Uterus (tissue), 4 donors: ENCODE results near the gene PTGES2. TPM values are rescaled to one million over a fixed set of nuclear protein-coding genes. Genes with fewer than 3 reads are reported as not detected.
A peak's percentile ranks its signal among the peaks of the same experiment; 100 is the strongest.

Experiments
- DNase-seq, 2 donors: peaks; one replicate each; pipeline ENCODE4 v3.0.0-alpha.2; 2019 to 2020
- H3K27ac ChIP-seq, 2 donors: fragments of 200-600 bp; sonication (generic); 1 replicate in 1 of 2; 2 replicates in 1 of 2; pipeline ENCODE4 v1.5.1; 2016 to 2018
- H3K27me3 ChIP-seq, 2 donors: fragments of 200-600 bp; sonication (generic); one replicate each; pipeline ENCODE4 v1.5.1; 2018 to 2019; ENCODE audit warnings: control low read depth in 1 of 2
- H3K36me3 ChIP-seq, 2 donors: fragments of 200-600 bp; sonication (generic); one replicate each; pipeline ENCODE4 v1.5.1; 2019; ENCODE audit warnings: control low read depth in 1 of 2
- H3K4me1 ChIP-seq, 2 donors: fragments of 200-600 bp; sonication (generic); one replicate each; pipeline ENCODE4 v1.5.1; 2018 to 2019; ENCODE audit warnings: control low read depth in 1 of 2
- H3K4me3 ChIP-seq, 2 donors: fragments of 200-600 bp; sonication (generic); 1 replicate in 1 of 2; 2 replicates in 1 of 2; pipeline ENCODE4 v1.5.1; 2018 to 2019; ENCODE audit warnings: mild to moderate bottlenecking in 1 of 2
- H3K9me3 ChIP-seq, 2 donors: fragments of 200-600 bp; sonication (generic); one replicate each; pipeline ENCODE4 v1.5.1; 2019; ENCODE audit warnings: control low read depth in 1 of 2
- POLR2A ChIP-seq, 2 donors: fragments of 450-650 bp; IDR thresholded peaks; one replicate each; pipeline ENCODE4 v1.6.1; 2016; ENCODE audit warnings: antibody characterized with exemption in 2 of 2, mild to moderate bottlenecking in 1 of 2, moderate library complexity in 1 of 2
- intact Hi-C: fragments of 100-400 bp; cut with DNase I; formaldehyde crosslinking; loops from one replicate; pipeline ENCODE4 v1.15.1; 2023; ENCODE audit warnings: low total_unique reads
- total RNA-seq, 4 donors: library from RNA; depleted of rRNA in 3 of 4; stranded (reverse); fragments of >200 nt in 3 of 4; gene quantifications; one replicate each; pipeline versions ENCODE4 v1.1.0 to v1.2.4, GENCODE V29; 2014 to 2023
- TF ChIP-seq, protein P1 (sequence below), 4 experiments: fragments of 200-600 bp in 2 of 4; fragments of 450-650 bp in 2 of 4; sonication (generic) in 2 of 4; IDR thresholded peaks; one replicate each; pipeline ENCODE4 v1.5.1; 2016 to 2019; ENCODE audit warnings: antibody characterized with exemption in 4 of 4, mild to moderate bottlenecking in 2 of 4, moderate library complexity in 1 of 4
- donor health status: DM: yes; HTN: yes; CAD: no.

Gene PTGES2
- total RNA-seq, 4 donors from 2014 or later = 21.5 to 173 (median 64.2) TPM

DNA sequence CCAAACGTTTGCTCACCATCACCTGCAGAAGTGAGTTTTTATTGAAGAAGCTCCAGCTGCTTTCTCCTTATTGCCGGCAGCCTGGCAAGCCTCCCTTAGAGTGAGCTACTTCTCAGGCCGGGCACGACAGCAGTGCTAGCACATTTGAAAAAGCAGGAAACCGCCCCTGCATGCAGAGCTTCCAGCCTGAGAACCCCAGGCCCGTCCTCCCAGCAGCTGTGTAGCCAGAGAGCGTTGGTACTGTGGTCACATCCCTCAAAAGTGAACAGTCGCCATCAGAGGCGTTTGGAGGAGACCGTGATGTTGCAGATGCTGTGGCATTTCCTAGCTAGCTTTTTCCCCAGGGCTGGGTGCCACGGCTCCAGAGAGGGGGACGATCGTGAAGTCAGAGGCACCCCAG, 36.0 kb downstream of the PTGES2 start:
- Histone ChIP-seq H3K4me1 (peaks cover 32 to 44% of the 10 kb centered on the region in 2 donors), H3K36me3 (no peaks in the 10 kb centered on the region), H3K27me3 (no peaks in the 10 kb centered on the region), H3K4me3 (peak overlapping the region; percentile 4 to 27), H3K9me3 (no peaks in the 10 kb centered on the region), H3K27ac (peak overlapping the region; percentile 91 to 95)
- TF ChIP-seq, protein P1, sequence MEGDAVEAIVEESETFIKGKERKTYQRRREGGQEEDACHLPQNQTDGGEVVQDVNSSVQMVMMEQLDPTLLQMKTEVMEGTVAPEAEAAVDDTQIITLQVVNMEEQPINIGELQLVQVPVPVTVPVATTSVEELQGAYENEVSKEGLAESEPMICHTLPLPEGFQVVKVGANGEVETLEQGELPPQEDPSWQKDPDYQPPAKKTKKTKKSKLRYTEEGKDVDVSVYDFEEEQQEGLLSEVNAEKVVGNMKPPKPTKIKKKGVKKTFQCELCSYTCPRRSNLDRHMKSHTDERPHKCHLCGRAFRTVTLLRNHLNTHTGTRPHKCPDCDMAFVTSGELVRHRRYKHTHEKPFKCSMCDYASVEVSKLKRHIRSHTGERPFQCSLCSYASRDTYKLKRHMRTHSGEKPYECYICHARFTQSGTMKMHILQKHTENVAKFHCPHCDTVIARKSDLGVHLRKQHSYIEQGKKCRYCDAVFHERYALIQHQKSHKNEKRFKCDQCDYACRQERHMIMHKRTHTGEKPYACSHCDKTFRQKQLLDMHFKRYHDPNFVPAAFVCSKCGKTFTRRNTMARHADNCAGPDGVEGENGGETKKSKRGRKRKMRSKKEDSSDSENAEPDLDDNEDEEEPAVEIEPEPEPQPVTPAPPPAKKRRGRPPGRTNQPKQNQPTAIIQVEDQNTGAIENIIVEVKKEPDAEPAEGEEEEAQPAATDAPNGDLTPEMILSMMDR (IDR thresholded peaks at IDR 0.05) = no peak
- TF ChIP-seq POLR2A (IDR thresholded peaks at IDR 0.05) = no peak
- DNase-seq = no peak
- intact Hi-C loops = no loop called here

GRCh38 chr9:128091144-128091543, 36.4 kb downstream of the PTGES2 start:
- H3K27me3 ChIP-seq = no peaks in the 10 kb centered on the region
- H3K9me3 ChIP-seq = no peaks in the 10 kb centered on the region
- no peaks in the 10 kb centered on the region for H3K36me3 ChIP-seq
- peak overlapping the region; percentile 4 to 27 for H3K4me3 ChIP-seq
- H3K27ac ChIP-seq = peak overlapping the region; percentile 91 to 95
- intact Hi-C loops = no loop called here
- peak; percentile 75 to 87 for DNase-seq
- H3K4me1 ChIP-seq = peaks cover 32 to 44% of the 10 kb centered on the region in 2 donors
- TF ChIP-seq, protein P1 (IDR thresholded peaks at IDR 0.05) = no peak
- TF ChIP-seq POLR2A (IDR thresholded peaks at IDR 0.05) = no peak

DNA sequence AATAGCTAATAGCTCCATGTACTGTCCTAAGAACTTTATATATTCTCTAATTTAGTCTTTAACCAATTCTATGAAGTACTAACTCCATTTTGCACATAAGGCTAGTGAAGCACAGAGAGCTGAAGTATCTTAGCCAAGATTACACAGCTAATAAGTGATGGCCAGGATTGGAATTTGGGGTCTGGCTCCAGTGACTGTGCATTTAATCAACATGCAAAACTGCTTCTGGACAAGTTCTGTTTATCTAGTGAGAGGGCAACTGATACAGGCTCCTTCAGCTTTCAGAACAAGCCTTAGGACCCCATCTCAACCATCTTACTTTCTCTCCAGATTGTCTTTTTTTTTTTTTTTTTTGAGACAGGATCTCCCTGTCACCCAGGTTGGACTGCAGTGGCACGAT, 38.2 kb downstream of the PTGES2 start:
- intact Hi-C loops = no loop called here
- H3K27ac ChIP-seq = peak overlapping the region in 1 of 2 donors; percentile 47

DNA sequence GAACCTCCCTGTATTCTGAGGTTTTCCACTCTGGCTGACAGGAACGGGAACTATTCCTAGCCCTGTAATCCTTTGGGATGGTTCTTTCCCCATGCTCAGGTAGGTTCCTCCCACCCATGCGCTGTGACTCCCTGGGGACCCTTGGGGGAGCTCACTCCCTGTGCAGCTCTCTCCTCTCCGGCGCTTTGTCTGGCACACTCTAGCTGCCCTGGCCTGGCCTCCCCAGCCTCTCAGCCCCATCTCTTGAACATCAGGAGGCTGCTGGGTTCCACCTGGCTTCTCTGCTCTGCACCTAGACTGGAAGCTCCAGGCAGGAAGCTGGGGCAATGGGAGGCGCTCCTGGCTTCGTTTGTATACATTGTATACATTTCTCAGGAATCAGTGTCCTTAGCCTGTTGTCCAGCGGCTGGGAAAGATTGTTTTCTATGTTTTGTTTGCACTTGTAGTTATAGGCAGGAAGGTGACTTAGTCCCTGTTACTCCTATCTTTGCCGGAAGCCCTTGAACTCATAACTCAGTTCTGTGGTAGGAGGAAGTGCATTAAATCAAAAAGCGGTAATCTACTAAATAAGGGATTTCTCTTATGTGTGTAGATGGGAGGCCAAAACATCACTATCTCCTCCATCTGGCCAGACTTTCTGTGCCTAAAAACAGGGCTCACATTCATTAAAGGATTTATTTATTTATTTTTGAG, 39.1 kb downstream of the PTGES2 start:
- no peaks in the 10 kb centered on the region for H3K27me3 ChIP-seq
- no peak overlapping the region for H3K4me3 ChIP-seq
- peaks cover 20 to 26% of the 10 kb centered on the region in 2 donors for H3K4me1 ChIP-seq
- intact Hi-C loops = no loop called here
- H3K36me3 ChIP-seq = no peaks in the 10 kb centered on the region
- TF ChIP-seq, protein P1 (IDR thresholded peaks at IDR 0.05) = no peak
- no peak for TF ChIP-seq POLR2A (IDR thresholded peaks at IDR 0.05)
- DNase-seq = no peak
- H3K9me3 ChIP-seq = no peaks in the 10 kb centered on the region
- peak overlapping the region; percentile 26 to 47 for H3K27ac ChIP-seq

More for the DNA sequence above, 38.2 kb downstream of the PTGES2 start:
- no peaks in the 10 kb centered on the region for H3K9me3 ChIP-seq
- TF ChIP-seq, protein P1 (IDR thresholded peaks at IDR 0.05) = no peak
- no peaks in the 10 kb centered on the region for H3K36me3 ChIP-seq
- H3K4me1 ChIP-seq = peaks cover 21 to 30% of the 10 kb centered on the region in 2 donors
- no peaks in the 10 kb centered on the region for H3K27me3 ChIP-seq
- no peak for DNase-seq
- H3K4me3 ChIP-seq = no peak overlapping the region

DNA sequence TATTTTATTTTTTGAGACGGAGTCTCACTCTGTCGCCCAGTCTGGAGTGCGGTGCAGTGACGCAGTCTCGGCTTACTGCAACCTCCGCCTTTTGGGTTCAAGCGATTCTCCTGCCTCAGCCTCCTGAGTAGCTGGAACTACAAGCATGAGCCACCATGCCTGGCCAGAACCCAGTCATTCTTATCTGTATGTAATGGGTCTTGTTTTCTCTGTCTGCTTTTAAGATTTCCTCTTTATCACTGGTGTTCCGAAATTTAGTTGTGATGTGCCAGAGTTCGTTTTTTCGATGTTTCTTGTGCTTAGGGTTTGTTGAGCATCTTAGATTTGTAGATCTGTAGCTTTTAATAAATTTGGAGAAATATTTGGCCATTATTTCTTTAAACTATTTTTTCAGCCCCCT, 40.3 kb downstream of the PTGES2 start:
- no peak for TF ChIP-seq POLR2A (IDR thresholded peaks at IDR 0.05)
- TF ChIP-seq, protein P1 (IDR thresholded peaks at IDR 0.05) = no peak
- no peaks in the 10 kb centered on the region for H3K27me3 ChIP-seq
- H3K4me3 ChIP-seq = no peak overlapping the region
- DNase-seq = no peak
- no peaks in the 10 kb centered on the region for H3K9me3 ChIP-seq
- intact Hi-C loops = no loop called here
- no peak overlapping the region for H3K27ac ChIP-seq
- H3K4me1 ChIP-seq = peaks cover 8 to 21% of the 10 kb centered on the region in 2 donors
- H3K36me3 ChIP-seq = no peaks in the 10 kb centered on the region
